Measurements from ENCODE around the gene UTP4.

The UTP4 gene

GRCh38 chr16:69095193-69095592 is 37.3 kb upstream of the UTP4 start:
- Histone ChIP-seq H3F3A (ENCODE audit: control insufficient read depth, insufficient read depth) (no peaks in the 10 kb centered on the region), H3K36me3 (ENCODE audit: control insufficient read depth, low read length) (no peaks in the 10 kb centered on the region), H3K4me3 (ENCODE audit: low read length) (no peak overlapping the region), H3K9me3 (ENCODE audit: control insufficient read depth, insufficient read depth, low read length) (no peaks in the 10 kb centered on the region), H3K27ac (ENCODE audit: low read depth, low read length) (no peak overlapping the region), H3K9me2 (replicated peaks; ENCODE audit: control insufficient read depth, low read length) (no peaks in the 10 kb centered on the region), H3K4me2 (ENCODE audit: low read length) (no peak overlapping the region), H4K20me1 (ENCODE audit: control insufficient read depth, insufficient read depth, low read depth, low read length) (no peaks in the 10 kb centered on the region), H3K27me3 (ENCODE audit: control insufficient read depth, low read length) (no peaks in the 10 kb centered on the region), H3K79me2 (ENCODE audit: control insufficient read depth, low read length) (no peaks in the 10 kb centered on the region), H3K4me1 (ENCODE audit: control insufficient read depth, low read length) (no peaks in the 10 kb centered on the region)
- TF ChIP-seq EZH2phosphoT487 (IDR thresholded peaks at IDR 0.05; ENCODE audit: borderline replicate concordance, low read length) (no peak), CTCF (IDR thresholded peaks at IDR 0.05; ENCODE audit: low read depth, low read length, poor library complexity, severe bottlenecking) (no peak)

- TF ChIP-seq CTCF (IDR thresholded peaks at IDR 0.05; ENCODE audit: low read depth, low read length, poor library complexity, severe bottlenecking) (no peak), EZH2phosphoT487 (IDR thresholded peaks at IDR 0.05; ENCODE audit: borderline replicate concordance, low read length) (no peak)
Observed at GRCh38 chr16:69100071-69100691, 32.3 kb upstream of the UTP4 start.

GRCh38 chr16:69105501-69106361 is 26.7 kb upstream of the UTP4 start, which contains the start of gene HAS3:
Gene HAS3 (plus strand): TSS chr16:69105653. CDS start chr16:69109396, 3,743 bp downstream.
- Histone ChIP-seq H3K9me2 (replicated peaks; ENCODE audit: control insufficient read depth, low read length) (no peaks in the 10 kb centered on the region), H3K27me3 (ENCODE audit: control insufficient read depth, low read length) (peaks cover 43% of the 10 kb centered on the region), H4K20me1 (ENCODE audit: control insufficient read depth, insufficient read depth, low read depth, low read length) (no peaks in the 10 kb centered on the region), H3K27ac (ENCODE audit: low read depth, low read length) (no peak within 1 kb of the TSS), H3K79me2 (ENCODE audit: control insufficient read depth, low read length) (no peaks in the 10 kb centered on the region), H3K36me3 (ENCODE audit: control insufficient read depth, low read length) (no peaks in the 10 kb centered on the region), H3K9me3 (ENCODE audit: control insufficient read depth, insufficient read depth, low read length) (no peaks in the 10 kb centered on the region), H3F3A (ENCODE audit: control insufficient read depth, insufficient read depth) (no peaks in the 10 kb centered on the region), H3K4me1 (ENCODE audit: control insufficient read depth, low read length) (peaks cover 27% of the 10 kb centered on the region), H3K4me3 (ENCODE audit: low read length) (peak within 1 kb of the TSS; percentile 56), H3K4me2 (ENCODE audit: low read length) (peak within 1 kb of the TSS; percentile 75)
- TF ChIP-seq CTCF (IDR thresholded peaks at IDR 0.05; ENCODE audit: low read depth, low read length, poor library complexity, severe bottlenecking): peak; percentile 33
- TF ChIP-seq EZH2phosphoT487 (IDR thresholded peaks at IDR 0.05; ENCODE audit: borderline replicate concordance, low read length): peak; percentile 86

More at GRCh38 chr16:69100071-69100691, 32.3 kb upstream of the UTP4 start:
- H3K79me2 ChIP-seq (ENCODE audit: control insufficient read depth, low read length): no peaks in the 10 kb centered on the region
- H3K4me1 ChIP-seq (ENCODE audit: control insufficient read depth, low read length): no peaks in the 10 kb centered on the region
- no peak overlapping the region for H3K4me3 ChIP-seq (ENCODE audit: low read length)
- no peaks in the 10 kb centered on the region for H3F3A ChIP-seq (ENCODE audit: control insufficient read depth, insufficient read depth)
- H3K27me3 ChIP-seq (ENCODE audit: control insufficient read depth, low read length): peaks cover 19% of the 10 kb centered on the region
- no peaks in the 10 kb centered on the region for H4K20me1 ChIP-seq (ENCODE audit: control insufficient read depth, insufficient read depth, low read depth, low read length)
- H3K9me2 ChIP-seq (replicated peaks; ENCODE audit: control insufficient read depth, low read length): no peaks in the 10 kb centered on the region
- H3K36me3 ChIP-seq (ENCODE audit: control insufficient read depth, low read length): no peaks in the 10 kb centered on the region
- H3K4me2 ChIP-seq (ENCODE audit: low read length): no peak overlapping the region
- H3K27ac ChIP-seq (ENCODE audit: low read depth, low read length): no peak overlapping the region
- no peaks in the 10 kb centered on the region for H3K9me3 ChIP-seq (ENCODE audit: control insufficient read depth, insufficient read depth, low read length)
